ENCODE data around the gene SLC7A14. TPM values are rescaled to one million over a fixed set of nuclear protein-coding genes. Genes with fewer than 3 reads are reported as not detected.

Gene SLC7A14
- total and polyA plus RNA-seq, 2 of the 4 experiments (the other 2 are of a cell fraction), result 2.7 to 6.8 TPM

DNA sequence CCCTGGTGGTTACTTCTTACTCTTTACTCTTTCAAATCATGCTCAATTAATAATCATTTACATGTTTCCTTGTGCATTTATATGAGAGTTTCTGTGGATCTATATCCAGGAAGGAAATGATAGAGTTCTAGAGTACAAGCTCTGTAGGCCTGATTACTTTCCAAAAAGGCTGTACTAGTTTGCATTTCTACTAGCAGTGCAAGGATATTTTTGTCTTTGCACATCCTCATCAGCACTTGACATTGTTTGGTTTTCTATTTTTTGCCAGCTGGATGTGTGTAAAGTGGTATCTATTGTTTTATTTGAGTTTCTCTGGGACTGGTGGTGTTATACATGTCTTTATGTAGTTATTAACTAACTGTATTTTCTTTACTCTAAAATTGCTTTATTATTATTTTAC, 19.6 kb upstream of the SLC7A14 start:
- ATAC-seq (ENCODE audit: low read depth), result no peak
- Histone ChIP-seq H3K14ac (replicated peaks; ENCODE audit: low read depth, low read length) (no peak overlapping the region), H2BK20ac (ENCODE audit: low read depth, low read length) (no peak overlapping the region), H4K20me1 (ENCODE audit: insufficient read depth, low read length) (no peaks in the 10 kb centered on the region), H3K18ac (ENCODE audit: low read depth, low read length) (no peak overlapping the region), H3K4ac (ENCODE audit: low read depth, low read length) (no peak overlapping the region), H2BK120ac (ENCODE audit: low read depth, low read length) (no peak overlapping the region), H3K9me3 (ENCODE audit: control insufficient read depth, insufficient read depth, low read length) (no peaks in the 10 kb centered on the region), H3K9ac (ENCODE audit: low read depth, low read length) (no peak overlapping the region), H3K27me3 (ENCODE audit: control insufficient read depth, insufficient read depth, low read length) (no peaks in the 10 kb centered on the region), H4K5ac (ENCODE audit: low read depth, low read length) (no peak overlapping the region), H3K56ac (ENCODE audit: extremely low read depth, insufficient read depth, low read length) (no peak overlapping the region), H2AK9ac (replicated peaks; ENCODE audit: low read depth, low read length, poor library complexity) (no peak overlapping the region), H4K8ac (ENCODE audit: low read depth in 2 of 2, low read length in 2 of 2) (no peak overlapping the region), H3K79me1 (ENCODE audit: low read depth in 1 of 2, low read length in 2 of 2) (no peaks in the 10 kb centered on the region), H4K91ac (ENCODE audit: insufficient read depth, low read depth, low read length) (no peak overlapping the region), H3K23ac (ENCODE audit: low read depth, low read length) (no peak overlapping the region), H3K4me1 (ENCODE audit: control insufficient read depth, insufficient read depth, low read length) (0 out of 2 replicates have a peak, but pooled peaks cover 2% of the 10 kb centered on the region), H2AK5ac (ENCODE audit: low read depth, low read length) (no peak overlapping the region), H2BK5ac (ENCODE audit: low read depth, low read length, poor library complexity, severe bottlenecking) (no peak overlapping the region), H3K36me3 (ENCODE audit: control insufficient read depth, insufficient read depth, low read length) (no peaks in the 10 kb centered on the region), H3K9me1 (ENCODE audit: insufficient read depth, low read length) (no peaks in the 10 kb centered on the region), H2BK15ac (ENCODE audit: low read depth, low read length) (no peak overlapping the region), H3K4me2 (ENCODE audit: low read depth, low read length) (no peak overlapping the region), H3K27ac (ENCODE audit: insufficient read depth, low read length) (no peak overlapping the region), H3K4me3 (ENCODE audit: insufficient read depth, low read depth, low read length) (no peak overlapping the region), H2AFZ (replicated peaks; ENCODE audit: low read length, poor library complexity) (no peak overlapping the region)
- DNase-seq, result no peak
- BruUV-seq (replicated peaks), result no TSS peak
- ChIA-PET POLR2A (ENCODE audit: unreplicated experiment) (no interaction called here), CTCF (no interaction called here)
- TF ChIP-seq POLR2A (IDR thresholded peaks at IDR 0.05; ENCODE audit: low read depth, low read length) (no peak), RAD21 (IDR thresholded peaks at IDR 0.05; ENCODE audit: low read length) (no peak), BHLHE40 (IDR thresholded peaks at IDR 0.05; ENCODE audit: low read depth, low read length) (no peak), SMC3 (IDR thresholded peaks at IDR 0.05; ENCODE audit: low read depth, low read length) (no peak), NFE2L2 (IDR thresholded peaks at IDR 0.05; ENCODE audit: low read depth, low read length) (no peak), RCOR1 (IDR thresholded peaks at IDR 0.05; ENCODE audit: insufficient replicate concordance, low read length) (no peak), MAZ (IDR thresholded peaks at IDR 0.05; ENCODE audit: borderline replicate concordance, low read depth, low read length) (no peak), CEBPB (IDR thresholded peaks at IDR 0.05; ENCODE audit: low read depth, low read length) (no peak)
- TF ChIP-seq, protein P1, sequence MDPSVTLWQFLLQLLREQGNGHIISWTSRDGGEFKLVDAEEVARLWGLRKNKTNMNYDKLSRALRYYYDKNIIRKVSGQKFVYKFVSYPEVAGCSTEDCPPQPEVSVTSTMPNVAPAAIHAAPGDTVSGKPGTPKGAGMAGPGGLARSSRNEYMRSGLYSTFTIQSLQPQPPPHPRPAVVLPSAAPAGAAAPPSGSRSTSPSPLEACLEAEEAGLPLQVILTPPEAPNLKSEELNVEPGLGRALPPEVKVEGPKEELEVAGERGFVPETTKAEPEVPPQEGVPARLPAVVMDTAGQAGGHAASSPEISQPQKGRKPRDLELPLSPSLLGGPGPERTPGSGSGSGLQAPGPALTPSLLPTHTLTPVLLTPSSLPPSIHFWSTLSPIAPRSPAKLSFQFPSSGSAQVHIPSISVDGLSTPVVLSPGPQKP (IDR thresholded peaks at IDR 0.05; ENCODE audit: borderline replicate concordance, low read depth, low read length), result no peak
- TF ChIP-seq, protein P2, sequence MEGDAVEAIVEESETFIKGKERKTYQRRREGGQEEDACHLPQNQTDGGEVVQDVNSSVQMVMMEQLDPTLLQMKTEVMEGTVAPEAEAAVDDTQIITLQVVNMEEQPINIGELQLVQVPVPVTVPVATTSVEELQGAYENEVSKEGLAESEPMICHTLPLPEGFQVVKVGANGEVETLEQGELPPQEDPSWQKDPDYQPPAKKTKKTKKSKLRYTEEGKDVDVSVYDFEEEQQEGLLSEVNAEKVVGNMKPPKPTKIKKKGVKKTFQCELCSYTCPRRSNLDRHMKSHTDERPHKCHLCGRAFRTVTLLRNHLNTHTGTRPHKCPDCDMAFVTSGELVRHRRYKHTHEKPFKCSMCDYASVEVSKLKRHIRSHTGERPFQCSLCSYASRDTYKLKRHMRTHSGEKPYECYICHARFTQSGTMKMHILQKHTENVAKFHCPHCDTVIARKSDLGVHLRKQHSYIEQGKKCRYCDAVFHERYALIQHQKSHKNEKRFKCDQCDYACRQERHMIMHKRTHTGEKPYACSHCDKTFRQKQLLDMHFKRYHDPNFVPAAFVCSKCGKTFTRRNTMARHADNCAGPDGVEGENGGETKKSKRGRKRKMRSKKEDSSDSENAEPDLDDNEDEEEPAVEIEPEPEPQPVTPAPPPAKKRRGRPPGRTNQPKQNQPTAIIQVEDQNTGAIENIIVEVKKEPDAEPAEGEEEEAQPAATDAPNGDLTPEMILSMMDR (conservative IDR thresholded peaks at IDR 0.05; ENCODE audit: low read depth, low read length), result no peak
- TF ChIP-seq, protein P3, sequence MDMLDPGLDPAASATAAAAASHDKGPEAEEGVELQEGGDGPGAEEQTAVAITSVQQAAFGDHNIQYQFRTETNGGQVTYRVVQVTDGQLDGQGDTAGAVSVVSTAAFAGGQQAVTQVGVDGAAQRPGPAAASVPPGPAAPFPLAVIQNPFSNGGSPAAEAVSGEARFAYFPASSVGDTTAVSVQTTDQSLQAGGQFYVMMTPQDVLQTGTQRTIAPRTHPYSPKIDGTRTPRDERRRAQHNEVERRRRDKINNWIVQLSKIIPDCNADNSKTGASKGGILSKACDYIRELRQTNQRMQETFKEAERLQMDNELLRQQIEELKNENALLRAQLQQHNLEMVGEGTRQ (IDR thresholded peaks at IDR 0.05; ENCODE audit: low read depth, low read length), result no peak
- intact Hi-C loops (cut with micrococcal nuclease), result loop anchor here (5.0 kb wide), 1 partner anchor 33 kb away; no protein-coding TSS in a partner anchor
- in situ Hi-C loops (cut with MboI; ENCODE audit: low sequenced_read_pairs), result no loop called here
- dilution Hi-C loops (cut with HindIII; ENCODE audit: low sequenced_read_pairs, unreplicated experiment), result no loop called here

All from IMR-90 (cell line).